HepG2 (cell line): Measurements from ENCODE around the gene NIPSNAP3A. TPM values are rescaled to one million over a fixed set of nuclear protein-coding genes. Genes with fewer than 3 reads are reported as not detected.

Experiments used
- ERF ChIP-seq: IDR thresholded peaks from 2 replicates; pipeline ENCODE4 v1.6.1; 2018; ENCODE audit warnings: missing biosample characterization, missing genetic modification reagents
- GTF2F1 ChIP-seq: fragments of 150-350 bp; IDR thresholded peaks from 2 replicates; pipeline ENCODE4 v1.6.1; 2014; ENCODE audit warnings: low read length
- HNRNPUL1 ChIP-seq: fragments of 200-400 bp; formaldehyde crosslinking; IDR thresholded peaks from 2 replicates; pipeline ENCODE4 v1.6.1; 2017; ENCODE audit warnings: low read depth, mild to moderate bottlenecking, low read length, moderate library complexity
- LCORL ChIP-seq, 2 experiments: fragments of 450-650 bp in 1 of 2; sonication (generic) in 1 of 2; formaldehyde crosslinking in 1 of 2; IDR thresholded peaks; 2 replicates each; pipeline versions ENCODE4 v1.5.0 to v1.6.1; 2017 to 2020; ENCODE audit warnings: antibody characterized with exemption in 1 of 2, missing genetic modification reagents in 1 of 2
- MIER2 ChIP-seq: IDR thresholded peaks from 2 replicates; pipeline ENCODE4 v1.6.1; 2016; ENCODE audit warnings: missing biosample characterization, missing genetic modification reagents
- NONO ChIP-seq, 2 experiments: fragments of 450-650 bp in 1 of 2; sonication (generic) in 1 of 2; formaldehyde crosslinking in 1 of 2; IDR thresholded peaks in 1 of 2; conservative IDR thresholded peaks in 1 of 2; 2 replicates each; pipeline versions ENCODE4 v1.6.1 to v1.8.0; 2017 to 2022; ENCODE audit warnings: mild to moderate bottlenecking in 1 of 2, missing genetic modification reagents in 1 of 2, moderate library complexity in 1 of 2
- PHF21A ChIP-seq: sonication (generic); formaldehyde crosslinking; IDR thresholded peaks from 2 replicates; pipeline ENCODE4 v1.5.0; 2020; ENCODE audit warnings: mild to moderate bottlenecking, missing genetic modification reagents
- PLRG1 ChIP-seq: fragments of 450-650 bp; conservative IDR thresholded peaks from 2 replicates; pipeline ENCODE4 v1.6.1; 2016
- RXRB ChIP-seq: IDR thresholded peaks from 2 replicates; pipeline ENCODE4 v1.6.1; 2016; ENCODE audit warnings: borderline replicate concordance, missing genetic modification reagents, missing compliant biosample characterization
- TRIM24 ChIP-seq: sonication (generic); formaldehyde crosslinking; IDR thresholded peaks from 2 replicates; pipeline ENCODE4 v1.8.0; 2022; ENCODE audit warnings: mild to moderate bottlenecking, missing genetic modification reagents
- ZFP36L2 ChIP-seq: sonication (generic); formaldehyde crosslinking; IDR thresholded peaks from 2 replicates; pipeline ENCODE4 v1.4.0; 2020; ENCODE audit warnings: missing genetic modification reagents
- ZNF567 ChIP-seq: sonication (generic); formaldehyde crosslinking; IDR thresholded peaks from 2 replicates; pipeline ENCODE4 v1.8.1; 2023; ENCODE audit warnings: mild to moderate bottlenecking, missing genetic modification reagents, borderline replicate concordance
- ZNF678 ChIP-seq: sonication (generic); formaldehyde crosslinking; IDR thresholded peaks from 2 replicates; pipeline ENCODE4 v1.4.0; 2020; ENCODE audit warnings: mild to moderate bottlenecking, missing genetic modification reagents
- polyA plus RNA-seq, 8 experiments: library from polyadenylated mRNA; depleted of rRNA in 3 of 8; stranded (reverse) in 7 of 8; unstranded in 1 of 8; fragments of >200 nt; fragmentation: Illumina TruSeq in 4 of 8; extraction: Trizol in 4 of 8; gene quantifications; 2 replicates each; pipeline versions ENCODE4 v1.2.1 to v1.2.3, GENCODE V29; 2011 to 2016; ENCODE audit warnings: low read depth in 4 of 8, missing spikeins in 1 of 8, mixed read lengths in 1 of 8; ENCODE audit not compliant: insufficient read depth in 1 of 8
- total RNA-seq, 5 experiments: library from RNA; depleted of rRNA; stranded (reverse); fragments of >200 nt; fragmentation: Illumina TruSeq; extraction: Trizol; gene quantifications; 2 replicates each; pipeline ENCODE4 v1.2.3, GENCODE V29; 2016; ENCODE audit warnings: low read depth in 1 of 5
- TF ChIP-seq, protein P1 (sequence below): sonication (generic); formaldehyde crosslinking; IDR thresholded peaks from 2 replicates; pipeline ENCODE4 v1.4.0; 2020; ENCODE audit warnings: missing genetic modification reagents, borderline replicate concordance
- TF ChIP-seq, protein P2 (sequence below): sonication (generic); formaldehyde crosslinking; IDR thresholded peaks from 2 replicates; pipeline ENCODE4 v1.8.1; 2023; ENCODE audit warnings: mild to moderate bottlenecking, missing genetic modification reagents, borderline replicate concordance
- TF ChIP-seq, protein P3 (sequence below): sonication (generic); formaldehyde crosslinking; conservative IDR thresholded peaks from 2 replicates; pipeline ENCODE4 v1.4.0; 2020; ENCODE audit warnings: missing genetic modification reagents
- TF ChIP-seq, protein P4 (sequence below): fragments of 450-650 bp; IDR thresholded peaks from 2 replicates; pipeline ENCODE4 v1.6.1; 2016
- TF ChIP-seq, protein P5 (sequence below): sonication (generic); formaldehyde crosslinking; IDR thresholded peaks from 2 replicates; pipeline ENCODE4 v1.4.0; 2020; ENCODE audit warnings: missing genetic modification reagents

The NIPSNAP3A gene
- total and polyA plus RNA-seq, 2 of the 13 experiments (the other 11 are each of a cell fraction or from before 2014, with no cell fraction given) = 13.7 to 14.6 TPM

DNA sequence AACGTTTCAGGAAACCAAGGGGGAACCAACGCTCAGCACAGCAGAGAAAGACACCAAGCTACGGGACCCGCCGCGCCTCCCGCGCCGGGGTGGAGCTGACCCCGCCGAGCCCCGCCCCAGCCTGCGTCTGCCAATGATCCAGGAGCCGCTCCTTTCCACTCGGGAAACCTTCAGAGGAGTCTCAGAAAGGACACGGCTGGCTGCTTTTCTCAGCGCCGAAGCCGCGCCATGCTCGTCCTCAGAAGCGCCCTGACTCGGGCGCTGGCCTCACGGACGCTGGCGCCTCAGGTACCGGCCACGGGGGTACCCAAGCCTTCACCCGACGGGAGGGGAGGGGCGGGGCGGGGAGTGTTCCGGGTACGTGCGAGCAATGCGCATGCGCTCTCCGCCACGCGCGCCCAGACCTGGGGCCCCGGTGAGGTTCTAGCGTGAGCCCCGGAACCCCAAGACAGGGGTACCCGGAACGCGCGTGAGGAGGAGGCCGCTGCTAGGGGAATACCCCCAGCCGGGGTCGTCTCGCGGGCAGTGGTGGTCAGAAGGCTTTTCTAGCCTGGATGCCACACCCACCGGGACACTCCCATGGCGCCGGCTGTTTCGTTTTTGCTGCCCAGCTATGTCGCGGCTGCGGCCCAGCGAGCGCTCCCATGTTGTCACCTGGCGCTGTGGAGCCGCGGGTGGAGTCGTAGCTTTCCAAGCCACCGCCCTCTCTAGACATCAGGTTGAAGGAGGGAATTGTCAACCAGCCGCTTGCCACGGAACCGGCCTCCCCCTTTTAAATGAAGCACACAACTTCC, at the start of gene NIPSNAP3A (continued):
- TF ChIP-seq, protein P1, sequence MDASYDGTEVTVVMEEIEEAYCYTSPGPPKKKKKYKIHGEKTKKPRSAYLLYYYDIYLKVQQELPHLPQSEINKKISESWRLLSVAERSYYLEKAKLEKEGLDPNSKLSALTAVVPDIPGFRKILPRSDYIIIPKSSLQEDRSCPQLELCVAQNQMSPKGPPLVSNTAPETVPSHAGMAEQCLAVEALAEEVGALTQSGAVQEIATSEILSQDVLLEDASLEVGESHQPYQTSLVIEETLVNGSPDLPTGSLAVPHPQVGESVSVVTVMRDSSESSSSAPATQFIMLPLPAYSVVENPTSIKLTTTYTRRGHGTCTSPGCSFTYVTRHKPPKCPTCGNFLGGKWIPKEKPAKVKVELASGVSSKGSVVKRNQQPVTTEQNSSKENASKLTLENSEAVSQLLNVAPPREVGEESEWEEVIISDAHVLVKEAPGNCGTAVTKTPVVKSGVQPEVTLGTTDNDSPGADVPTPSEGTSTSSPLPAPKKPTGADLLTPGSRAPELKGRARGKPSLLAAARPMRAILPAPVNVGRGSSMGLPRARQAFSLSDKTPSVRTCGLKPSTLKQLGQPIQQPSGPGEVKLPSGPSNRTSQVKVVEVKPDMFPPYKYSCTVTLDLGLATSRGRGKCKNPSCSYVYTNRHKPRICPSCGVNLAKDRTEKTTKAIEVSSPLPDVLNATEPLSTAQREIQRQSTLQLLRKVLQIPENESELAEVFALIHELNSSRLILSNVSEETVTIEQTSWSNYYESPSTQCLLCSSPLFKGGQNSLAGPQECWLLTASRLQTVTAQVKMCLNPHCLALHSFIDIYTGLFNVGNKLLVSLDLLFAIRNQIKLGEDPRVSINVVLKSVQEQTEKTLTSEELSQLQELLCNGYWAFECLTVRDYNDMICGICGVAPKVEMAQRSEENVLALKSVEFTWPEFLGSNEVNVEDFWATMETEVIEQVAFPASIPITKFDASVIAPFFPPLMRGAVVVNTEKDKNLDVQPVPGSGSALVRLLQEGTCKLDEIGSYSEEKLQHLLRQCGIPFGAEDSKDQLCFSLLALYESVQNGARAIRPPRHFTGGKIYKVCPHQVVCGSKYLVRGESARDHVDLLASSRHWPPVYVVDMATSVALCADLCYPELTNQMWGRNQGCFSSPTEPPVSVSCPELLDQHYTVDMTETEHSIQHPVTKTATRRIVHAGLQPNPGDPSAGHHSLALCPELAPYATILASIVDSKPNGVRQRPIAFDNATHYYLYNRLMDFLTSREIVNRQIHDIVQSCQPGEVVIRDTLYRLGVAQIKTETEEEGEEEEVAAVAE (CRISPR knock-in tag) = no peak
- TF ChIP-seq MIER2 (CRISPR knock-in tag) (0 out of 2 replicates have a peak, but pooled peaks have one; percentile 8), HNRNPUL1 (no peak), TRIM24 (CRISPR knock-in tag) (no peak), ZFP36L2 (no peak), ZNF678 (CRISPR knock-in tag) (no peak), ZNF567 (CRISPR knock-in tag) (no peak), ERF (CRISPR knock-in tag) (no peak; the same call in 1 of the 2 replicates), GTF2F1 (no peak), PHF21A (CRISPR knock-in tag) (no peak), PLRG1 (no peak), NONO (IDR thresholded peaks at IDR 0.05) (no peak), NONO (CRISPR knock-in tag; conservative IDR thresholded peaks at IDR 0.05) (peak; percentile 83), RXRB (CRISPR knock-in tag) (no peak), LCORL (IDR thresholded peaks at IDR 0.05) (no peak), LCORL (CRISPR knock-in tag; IDR thresholded peaks at IDR 0.05) (peak; percentile 19; the same call in 1 of the 2 replicates)
- TF ChIP-seq, protein P2, sequence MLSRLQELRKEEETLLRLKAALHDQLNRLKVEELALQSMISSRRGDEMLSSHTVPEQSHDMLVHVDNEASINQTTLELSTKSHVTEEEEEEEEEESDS (CRISPR knock-in tag) = no peak
- TF ChIP-seq, protein P3, sequence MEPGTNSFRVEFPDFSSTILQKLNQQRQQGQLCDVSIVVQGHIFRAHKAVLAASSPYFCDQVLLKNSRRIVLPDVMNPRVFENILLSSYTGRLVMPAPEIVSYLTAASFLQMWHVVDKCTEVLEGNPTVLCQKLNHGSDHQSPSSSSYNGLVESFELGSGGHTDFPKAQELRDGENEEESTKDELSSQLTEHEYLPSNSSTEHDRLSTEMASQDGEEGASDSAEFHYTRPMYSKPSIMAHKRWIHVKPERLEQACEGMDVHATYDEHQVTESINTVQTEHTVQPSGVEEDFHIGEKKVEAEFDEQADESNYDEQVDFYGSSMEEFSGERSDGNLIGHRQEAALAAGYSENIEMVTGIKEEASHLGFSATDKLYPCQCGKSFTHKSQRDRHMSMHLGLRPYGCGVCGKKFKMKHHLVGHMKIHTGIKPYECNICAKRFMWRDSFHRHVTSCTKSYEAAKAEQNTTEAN (CRISPR knock-in tag) = 0 out of 2 replicates have a peak, but pooled peaks have one; percentile 67
- TF ChIP-seq, protein P4, sequence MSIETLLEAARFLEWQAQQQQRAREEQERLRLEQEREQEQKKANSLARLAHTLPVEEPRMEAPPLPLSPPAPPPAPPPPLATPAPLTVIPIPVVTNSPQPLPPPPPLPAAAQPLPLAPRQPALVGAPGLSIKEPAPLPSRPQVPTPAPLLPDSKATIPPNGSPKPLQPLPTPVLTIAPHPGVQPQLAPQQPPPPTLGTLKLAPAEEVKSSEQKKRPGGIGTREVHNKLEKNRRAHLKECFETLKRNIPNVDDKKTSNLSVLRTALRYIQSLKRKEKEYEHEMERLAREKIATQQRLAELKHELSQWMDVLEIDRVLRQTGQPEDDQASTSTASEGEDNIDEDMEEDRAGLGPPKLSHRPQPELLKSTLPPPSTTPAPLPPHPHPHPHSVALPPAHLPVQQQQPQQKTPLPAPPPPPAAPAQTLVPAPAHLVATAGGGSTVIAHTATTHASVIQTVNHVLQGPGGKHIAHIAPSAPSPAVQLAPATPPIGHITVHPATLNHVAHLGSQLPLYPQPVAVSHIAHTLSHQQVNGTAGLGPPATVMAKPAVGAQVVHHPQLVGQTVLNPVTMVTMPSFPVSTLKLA = peak; percentile 39
- TF ChIP-seq, protein P5, sequence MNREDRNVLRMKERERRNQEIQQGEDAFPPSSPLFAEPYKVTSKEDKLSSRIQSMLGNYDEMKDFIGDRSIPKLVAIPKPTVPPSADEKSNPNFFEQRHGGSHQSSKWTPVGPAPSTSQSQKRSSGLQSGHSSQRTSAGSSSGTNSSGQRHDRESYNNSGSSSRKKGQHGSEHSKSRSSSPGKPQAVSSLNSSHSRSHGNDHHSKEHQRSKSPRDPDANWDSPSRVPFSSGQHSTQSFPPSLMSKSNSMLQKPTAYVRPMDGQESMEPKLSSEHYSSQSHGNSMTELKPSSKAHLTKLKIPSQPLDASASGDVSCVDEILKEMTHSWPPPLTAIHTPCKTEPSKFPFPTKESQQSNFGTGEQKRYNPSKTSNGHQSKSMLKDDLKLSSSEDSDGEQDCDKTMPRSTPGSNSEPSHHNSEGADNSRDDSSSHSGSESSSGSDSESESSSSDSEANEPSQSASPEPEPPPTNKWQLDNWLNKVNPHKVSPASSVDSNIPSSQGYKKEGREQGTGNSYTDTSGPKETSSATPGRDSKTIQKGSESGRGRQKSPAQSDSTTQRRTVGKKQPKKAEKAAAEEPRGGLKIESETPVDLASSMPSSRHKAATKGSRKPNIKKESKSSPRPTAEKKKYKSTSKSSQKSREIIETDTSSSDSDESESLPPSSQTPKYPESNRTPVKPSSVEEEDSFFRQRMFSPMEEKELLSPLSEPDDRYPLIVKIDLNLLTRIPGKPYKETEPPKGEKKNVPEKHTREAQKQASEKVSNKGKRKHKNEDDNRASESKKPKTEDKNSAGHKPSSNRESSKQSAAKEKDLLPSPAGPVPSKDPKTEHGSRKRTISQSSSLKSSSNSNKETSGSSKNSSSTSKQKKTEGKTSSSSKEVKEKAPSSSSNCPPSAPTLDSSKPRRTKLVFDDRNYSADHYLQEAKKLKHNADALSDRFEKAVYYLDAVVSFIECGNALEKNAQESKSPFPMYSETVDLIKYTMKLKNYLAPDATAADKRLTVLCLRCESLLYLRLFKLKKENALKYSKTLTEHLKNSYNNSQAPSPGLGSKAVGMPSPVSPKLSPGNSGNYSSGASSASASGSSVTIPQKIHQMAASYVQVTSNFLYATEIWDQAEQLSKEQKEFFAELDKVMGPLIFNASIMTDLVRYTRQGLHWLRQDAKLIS (CRISPR knock-in tag) = no peak
